HS-27A (cell line): ENCODE results near the gene DOCK2.
"Not testable (repeated sequence)": the region's sequence is repeated elsewhere in the genome, so short reads cannot be mapped to it uniquely, and the experiment has no call there.

Experiments used
- DNase-seq: peaks from one replicate; pipeline ENCODE4 v3.0.0-alpha.2; 2012; ENCODE audit warnings: low read depth, missing footprints

The DOCK2 gene

DNA sequence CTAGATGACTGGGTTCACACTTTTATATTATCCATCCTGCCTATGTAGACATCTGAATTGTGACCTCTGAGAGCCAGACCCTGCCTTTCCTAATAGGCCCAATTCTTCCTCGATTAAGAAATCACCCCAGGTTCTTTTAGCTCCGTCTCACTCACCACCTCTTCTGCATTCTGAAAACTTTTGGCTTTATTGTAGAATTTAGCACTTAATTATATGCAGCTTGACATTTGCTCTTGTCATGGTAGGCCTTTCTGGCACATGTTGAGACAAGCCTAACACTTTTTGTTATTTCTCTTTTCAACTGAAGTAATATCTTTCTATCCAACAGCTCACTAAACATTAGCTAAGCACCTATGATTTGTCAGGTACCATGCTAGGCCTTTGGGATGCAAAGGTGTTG is 180.0 kb downstream of the DOCK2 start:
- no peak for DNase-seq

DNA sequence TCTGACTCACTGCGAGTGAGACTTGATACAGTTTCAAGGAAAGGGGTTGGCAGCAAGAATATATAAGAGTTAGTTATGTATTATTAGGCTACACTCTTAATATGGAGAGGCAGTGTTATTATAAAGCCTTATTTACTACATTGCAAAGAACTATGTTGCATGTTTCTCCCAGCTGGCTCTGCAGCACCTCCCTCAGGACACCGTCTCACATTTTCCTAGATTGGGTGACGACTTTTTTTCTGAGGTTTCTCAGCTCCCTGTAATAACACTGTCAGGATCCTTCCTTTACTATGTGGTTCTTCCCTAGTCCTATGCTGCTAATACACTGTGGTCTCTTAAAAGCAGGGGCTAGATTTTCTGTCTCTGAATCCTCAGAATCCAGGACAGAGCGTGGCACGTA is 189.5 kb downstream of the DOCK2 start:
- DNase-seq, result no peak

DNA sequence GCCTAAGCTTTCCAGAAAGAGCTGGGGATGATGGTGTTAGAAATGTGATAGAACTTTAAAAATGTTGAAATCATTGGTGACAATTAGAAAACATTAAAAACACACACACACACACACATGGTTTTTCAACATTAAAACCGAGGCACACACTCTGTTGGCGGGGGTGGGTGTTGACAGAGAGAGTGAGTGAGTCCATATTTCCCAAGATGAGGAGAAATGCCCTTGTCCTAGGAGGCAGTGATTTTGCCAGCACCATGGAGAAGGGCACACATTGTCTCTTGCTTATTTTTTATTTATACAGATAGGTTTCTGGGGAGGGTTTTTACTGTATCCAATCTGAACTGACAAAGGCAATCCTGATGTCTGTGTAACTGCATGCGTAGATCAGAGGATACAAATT is 190.7 kb downstream of the DOCK2 start:
- DNase-seq, result no peak

DNA sequence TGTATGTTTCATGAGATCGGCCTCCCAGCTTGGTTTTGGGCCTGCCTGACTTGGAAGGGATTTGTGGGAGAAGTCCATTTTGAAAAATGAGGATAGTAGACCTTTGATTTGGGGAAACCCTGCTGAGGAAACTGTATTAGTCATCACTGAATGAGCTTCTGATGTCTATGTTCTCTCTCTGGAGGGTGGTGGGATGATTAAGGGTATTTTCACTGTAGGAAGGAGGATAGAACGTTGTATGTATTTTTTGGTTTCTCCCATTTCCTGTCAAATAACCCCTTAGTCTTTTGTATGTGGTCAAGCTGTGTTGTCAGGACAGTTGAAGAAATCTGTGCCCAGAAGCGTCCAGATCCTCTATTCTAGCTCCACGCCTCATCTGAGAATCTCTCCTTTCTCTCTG is 191.3 kb downstream of the DOCK2 start:
- no peak for DNase-seq

DNA sequence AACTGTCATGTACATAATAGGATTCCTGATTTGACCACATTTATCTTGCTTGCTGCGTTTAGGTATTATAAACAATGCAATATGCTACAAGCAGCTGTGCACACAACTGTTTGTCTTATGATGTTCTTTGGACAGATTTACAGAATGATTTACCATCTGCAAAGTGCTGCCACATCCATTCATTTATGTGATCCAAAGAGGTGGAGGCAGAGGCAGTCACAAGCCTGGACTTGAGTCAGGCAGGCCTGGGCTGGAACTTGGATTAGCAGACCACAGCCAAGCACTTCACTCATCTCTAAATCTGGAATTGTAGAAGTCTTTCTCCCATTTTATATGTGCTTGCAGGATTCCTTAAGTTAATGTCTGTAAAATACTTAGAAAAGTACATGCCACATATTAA is 194.3 kb downstream of the DOCK2 start:
- DNase-seq, result no peak

DNA sequence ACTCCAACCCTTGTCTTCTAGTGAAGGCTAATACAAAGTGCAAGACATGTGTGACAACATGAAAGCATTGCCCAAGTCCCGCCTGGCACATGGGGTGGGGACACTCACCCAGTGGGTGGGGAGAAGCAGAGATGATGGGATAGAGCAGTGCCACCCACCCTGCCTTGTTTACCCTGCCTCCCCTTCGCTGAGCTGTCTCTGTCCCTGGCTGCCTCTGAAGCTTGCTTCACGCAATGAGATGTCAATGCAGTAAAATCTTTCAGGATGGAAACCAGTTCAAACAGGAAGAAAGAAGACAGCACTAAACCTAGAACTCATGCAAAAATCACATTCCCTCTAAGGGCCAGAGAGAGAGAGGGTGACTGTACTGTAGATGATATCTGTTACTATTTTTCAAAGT is 195.2 kb downstream of the DOCK2 start:
- DNase-seq, result no peak

DNA sequence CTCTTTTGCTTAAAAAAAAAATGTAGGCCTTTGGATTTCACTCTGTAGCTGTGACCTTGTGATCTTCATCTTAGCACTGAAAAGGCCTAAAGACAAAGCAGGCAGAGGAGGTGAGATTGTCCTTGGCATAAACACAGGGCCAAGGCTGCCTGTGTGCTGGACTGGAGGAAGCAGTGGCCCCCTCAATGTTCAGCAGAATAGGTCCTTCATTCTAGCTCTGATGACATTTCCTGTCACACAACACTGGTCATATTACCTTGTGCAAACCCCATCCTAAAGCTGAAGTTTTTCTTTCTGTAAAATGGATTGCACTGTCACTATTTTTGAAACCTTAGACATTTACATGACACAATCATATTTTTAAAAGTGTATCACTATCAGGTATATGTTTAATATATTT is 195.8 kb downstream of the DOCK2 start:
- DNase-seq, result no peak

DNA sequence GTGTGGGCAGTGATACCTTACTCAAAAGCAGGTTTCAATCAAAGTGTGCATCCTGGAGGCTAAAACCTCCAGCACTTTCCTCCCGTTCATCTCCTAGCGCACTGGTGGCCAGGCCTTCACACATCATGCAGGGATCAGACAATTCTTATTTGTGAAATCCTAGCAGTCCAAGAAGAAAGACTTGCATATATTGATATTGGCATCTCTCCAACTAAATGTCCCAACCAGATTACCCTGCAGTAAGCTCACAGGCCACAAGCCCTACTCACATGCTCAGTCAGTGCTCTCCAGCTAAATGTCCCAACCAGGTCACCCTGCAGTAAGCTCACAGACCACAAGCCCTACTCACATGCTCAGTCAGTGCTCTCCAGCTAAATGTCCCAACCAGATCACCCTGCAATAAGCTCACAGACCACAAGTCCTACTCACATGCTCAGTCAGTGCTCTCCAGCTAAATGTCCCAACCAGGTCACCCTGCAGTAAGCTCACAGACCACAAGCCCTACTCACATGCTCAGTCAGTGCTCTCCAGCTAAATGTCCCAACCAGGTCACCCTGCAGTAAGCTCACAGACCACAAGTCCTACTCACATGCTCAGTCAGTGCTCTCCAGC is 196.7 kb downstream of the DOCK2 start:
- DNase-seq, result not testable (repeated sequence)

DNA sequence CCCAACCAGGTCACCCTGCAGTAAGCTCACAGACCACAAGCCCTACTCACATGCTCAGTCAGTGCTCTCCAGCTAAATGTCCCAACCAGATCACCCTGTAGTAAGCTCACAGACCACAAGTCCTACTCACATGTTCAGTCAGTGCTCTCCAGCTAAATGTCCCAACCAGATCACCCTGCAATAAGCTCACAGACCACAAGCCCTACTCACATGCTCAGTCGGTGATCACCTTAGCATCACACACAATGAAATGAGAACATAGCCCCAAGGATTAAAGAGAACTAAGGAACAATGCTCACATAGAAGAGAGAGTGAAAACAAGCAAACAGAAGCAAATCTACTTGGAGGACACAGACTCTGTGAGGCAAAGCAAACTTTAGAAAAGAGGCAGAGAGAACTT is 197.5 kb downstream of the DOCK2 start:
- DNase-seq, result not testable (repeated sequence)

DNA sequence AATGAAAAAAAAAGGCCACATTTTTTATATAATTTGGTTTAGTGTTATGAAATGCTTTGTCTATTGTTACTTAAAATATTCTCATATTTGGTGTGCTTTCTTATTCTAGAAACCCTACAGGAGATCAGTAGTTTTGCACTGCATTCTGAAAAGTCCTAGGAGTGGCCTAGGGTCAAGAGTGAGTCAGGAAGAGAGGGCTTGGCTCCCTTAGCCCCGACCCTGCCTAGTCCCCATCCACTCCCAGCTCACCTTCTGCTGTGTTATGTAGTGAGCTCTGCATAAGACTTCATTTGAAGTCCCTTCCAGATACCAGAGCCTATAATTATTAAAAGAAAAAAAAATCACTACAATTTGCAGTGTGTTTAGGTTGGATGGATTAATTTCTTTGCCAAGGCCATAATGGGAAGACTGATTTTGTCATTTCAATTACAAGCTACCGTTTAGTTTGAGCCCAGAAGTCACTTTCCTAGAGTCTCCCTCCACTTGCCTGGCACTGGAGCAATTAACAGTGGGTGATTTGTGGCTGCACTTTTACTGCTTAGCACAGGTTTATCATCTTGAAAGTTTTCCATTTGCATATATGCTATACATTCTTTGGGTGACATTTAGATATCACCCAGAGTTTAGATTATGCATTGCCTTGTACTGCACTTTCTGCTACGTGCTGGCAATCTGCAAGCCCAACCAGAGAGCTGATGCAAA is 199.9 kb downstream of the DOCK2 start:
- no peak for DNase-seq

DNA sequence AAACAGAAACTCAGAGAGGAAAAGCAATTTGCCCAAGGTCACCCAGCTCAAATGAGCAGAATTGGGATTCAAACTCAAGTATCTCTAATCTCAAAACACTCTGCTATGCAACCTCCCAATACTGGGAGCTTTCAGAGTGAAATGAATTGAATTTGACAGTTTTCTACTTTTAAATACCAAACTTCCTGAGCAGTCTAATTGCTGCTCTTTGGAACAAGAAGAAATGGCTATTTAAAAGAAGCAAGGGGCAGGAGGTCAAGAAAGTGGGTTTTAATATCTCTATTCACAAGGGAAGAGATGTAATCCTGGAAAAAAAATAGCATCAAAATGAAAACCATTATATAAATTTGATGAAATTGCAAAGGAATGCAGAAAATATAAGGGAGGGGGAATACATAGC is 200.6 kb downstream of the DOCK2 start:
- DNase-seq, result no peak

DNA sequence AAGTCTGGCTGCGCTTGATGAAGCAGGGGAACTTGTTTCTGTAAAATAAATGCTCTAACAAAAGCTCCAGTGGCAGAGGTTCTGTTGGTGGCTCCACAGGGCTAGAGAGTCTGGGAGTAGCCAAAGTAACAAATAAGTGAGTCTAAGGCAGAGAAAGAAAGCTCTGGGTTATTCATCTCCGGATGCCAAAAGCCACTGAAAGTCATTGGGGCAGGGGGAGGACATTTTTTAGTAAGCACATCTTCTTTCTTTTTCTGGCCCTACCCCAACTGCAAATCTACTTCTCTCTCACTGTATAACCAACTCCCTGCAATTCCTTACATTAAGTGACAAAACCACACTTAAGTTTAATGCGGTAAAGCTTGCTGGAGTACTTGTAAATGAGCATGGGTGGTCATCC is 201.6 kb downstream of the DOCK2 start:
- no peak for DNase-seq

DNA sequence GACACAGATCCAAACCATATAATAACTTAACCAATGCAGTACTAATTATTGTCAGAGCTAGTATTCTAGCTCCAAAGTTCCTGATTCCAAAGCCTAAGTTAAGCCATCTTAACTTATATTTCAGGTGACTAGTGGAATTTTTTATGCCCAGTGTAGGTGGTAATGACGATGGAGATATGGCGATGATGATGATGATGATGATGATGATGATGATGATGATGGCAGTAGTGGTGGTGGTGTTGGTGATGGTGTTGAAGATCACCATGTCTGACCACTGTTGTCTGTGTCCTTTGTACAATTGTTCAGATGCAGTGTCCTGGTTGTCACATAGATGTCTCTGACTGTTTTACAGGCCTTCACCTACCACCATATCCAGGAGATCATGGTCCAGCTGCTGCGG is 203.3 kb downstream of the DOCK2 start:
- no peak for DNase-seq

DNA sequence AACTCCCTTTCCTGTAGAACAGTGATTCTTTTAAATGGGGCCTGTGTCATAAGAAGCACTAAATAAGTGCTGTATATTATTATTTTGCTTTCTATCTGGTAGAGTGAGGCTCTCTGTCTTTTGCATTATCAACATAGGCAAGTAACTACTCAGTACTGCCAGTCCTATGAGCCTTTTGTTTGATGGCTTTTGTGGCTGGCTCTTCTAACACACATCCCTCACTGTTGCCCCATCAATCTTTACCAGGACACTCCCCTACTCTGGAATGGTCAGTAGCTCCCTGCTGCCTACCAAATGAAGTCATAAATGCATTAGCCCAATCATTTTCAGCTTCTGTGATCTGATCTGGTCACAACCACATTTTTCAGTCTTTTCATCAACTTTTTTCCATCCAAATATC is 205.6 kb downstream of the DOCK2 start:
- no peak for DNase-seq

DNA sequence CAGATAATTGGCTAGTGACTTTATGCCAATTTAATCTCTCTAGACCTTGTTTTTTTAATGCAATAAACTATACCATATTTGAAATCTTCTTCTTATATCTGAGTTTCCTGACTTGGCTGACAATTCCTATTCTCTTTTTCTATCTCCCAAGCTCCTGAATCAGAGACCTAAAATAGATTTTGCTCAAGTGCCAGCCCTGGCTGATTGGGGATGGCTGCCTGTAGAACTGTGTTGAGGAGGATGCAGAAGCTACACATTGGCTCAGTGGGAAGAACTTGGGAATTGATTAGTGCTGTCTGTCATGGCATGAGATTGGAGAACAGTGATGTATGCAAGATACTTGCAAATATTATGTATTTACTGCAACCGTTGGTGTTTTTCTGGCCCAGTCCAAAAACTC is 210.4 kb downstream of the DOCK2 start:
- no peak for DNase-seq

DNA sequence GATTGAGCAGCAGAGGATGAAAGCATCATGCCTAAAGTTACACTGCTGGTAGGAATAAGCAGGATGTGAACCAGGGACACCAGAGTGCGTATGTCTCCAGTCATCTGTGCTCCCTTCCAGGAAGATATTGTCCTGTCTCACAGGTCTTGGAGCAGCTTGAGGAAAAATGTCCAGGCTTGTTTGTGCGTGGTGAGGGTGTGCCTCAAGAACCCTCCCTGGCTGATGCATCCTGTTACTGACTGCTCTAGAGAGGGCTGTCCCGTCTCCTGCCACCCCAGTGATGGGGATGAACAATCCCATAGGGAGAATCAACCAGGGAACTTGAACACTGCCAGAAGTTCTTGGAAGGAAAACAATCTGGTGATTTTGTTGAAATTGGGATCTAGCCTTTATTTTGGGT is 211.2 kb downstream of the DOCK2 start:
- no peak for DNase-seq

DNA sequence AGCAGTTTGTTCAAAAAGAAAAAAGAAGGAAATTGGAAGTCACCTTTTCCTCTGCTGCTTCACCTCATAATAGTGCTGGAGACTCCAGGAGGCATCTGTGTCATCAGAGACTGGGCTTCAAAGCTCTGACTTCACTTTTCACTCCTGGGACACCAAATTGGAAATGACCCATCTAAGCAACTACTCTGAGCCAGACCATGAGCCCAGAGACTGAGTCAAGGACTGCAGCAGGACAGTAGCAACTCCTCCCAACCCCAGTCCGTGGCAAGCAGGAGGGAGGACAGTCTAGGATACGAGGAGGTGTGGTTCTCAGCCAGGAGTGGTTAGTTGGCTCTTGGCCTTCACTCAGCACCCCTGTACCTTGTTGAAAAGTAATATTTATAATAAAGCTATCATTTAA is 211.7 kb downstream of the DOCK2 start:
- no peak for DNase-seq

DNA sequence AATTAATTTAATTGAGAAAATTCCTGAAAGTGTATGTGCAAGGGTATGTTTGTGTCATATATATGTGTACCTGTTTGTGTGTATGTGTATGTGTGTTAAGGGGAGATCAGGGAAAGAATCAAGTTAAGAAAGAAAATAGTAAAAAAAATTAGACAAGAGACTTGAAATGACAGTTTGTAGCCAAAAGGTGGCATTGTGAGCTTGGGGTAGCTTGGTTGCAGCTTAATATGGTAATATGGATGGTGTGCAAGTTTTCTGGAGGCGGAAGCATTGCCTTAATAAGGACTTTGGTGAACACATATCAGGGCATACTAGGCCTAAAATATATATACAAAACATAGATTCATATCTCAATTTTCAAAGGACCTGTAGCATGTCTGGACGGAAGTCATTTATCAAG is 213.3 kb downstream of the DOCK2 start:
- no peak for DNase-seq

DNA sequence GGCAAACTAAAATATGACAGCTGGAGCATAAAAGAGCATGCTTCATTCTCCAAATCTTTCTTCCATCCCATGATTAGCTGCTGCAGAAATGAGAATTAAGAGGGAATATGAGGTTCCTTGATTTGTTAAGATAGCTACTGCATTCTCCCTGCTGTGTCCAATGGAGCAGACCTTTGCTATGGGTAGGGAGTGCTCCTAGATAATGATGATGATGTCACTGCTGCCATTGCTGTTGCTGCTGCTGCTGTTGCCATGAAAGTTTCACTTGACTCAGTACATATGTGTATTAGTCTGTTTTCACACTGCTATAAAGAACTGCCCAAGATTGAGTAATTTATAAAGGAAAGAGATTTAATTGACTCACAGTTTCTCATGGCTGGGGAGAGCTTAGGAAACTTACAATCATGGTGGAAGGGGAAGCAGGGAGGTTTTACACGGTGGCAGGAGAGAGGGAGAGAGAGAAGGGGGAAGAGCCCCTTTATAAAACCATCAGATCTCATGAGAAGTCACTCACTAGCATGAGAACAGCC is 214.3 kb downstream of the DOCK2 start:
- DNase-seq, result no peak

DNA sequence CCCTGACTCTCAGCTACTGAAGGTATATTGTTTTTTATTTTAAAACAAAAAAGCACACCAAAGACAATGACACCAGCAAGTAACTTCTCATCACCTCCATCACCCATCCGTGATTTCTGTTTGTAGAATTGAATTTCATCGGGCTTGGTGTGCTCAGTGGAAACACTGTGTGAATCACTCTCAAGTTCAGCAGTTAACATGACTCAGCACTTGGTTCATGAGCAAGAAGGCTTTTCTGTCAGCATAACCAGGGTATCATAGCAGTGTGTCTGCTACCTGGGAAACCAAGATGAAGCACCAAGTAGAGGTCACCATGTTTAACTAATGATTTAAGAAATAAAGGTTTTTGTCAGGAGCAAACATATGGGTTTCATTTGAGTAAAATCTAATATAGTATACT is 219.5 kb downstream of the DOCK2 start:
- no peak for DNase-seq

DNA sequence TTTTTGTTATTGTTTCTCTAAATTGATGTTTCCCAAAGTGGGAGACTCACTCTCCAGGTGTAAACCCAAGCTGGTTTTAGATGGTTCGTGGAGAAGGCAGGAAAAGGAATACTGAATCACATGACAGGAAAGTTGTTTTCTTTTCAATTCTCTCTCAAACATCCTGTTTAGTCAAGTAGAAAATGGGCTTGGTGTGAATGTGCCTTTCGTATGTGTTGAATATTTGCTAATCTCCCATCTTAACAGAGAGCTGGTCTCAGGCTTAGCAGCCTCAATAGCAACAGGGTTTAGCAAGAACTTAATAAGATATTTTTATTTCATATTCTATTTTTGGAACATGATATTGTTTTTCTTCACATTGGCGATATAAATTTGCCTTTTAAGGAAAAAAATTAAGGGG is 223.5 kb downstream of the DOCK2 start:
- no peak for DNase-seq

DNA sequence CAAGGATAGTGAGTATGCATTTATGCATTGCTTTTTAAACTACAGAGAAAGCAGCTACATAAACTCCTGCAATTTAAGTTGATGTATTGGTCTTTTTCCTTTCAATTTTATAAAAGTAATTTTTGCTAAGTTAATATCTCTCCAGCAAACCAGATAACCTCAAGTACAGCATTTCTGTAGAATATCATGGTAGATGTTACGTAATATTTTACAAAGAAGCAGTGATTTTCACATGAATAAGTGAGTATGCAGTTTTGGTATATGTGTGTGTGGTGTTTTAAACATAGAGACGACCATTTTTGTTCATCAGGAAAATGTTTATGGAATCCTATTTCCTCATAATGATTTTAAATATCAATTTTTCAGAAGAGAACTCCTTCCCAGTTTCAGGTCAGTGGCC is 224.4 kb downstream of the DOCK2 start:
- no peak for DNase-seq

DNA sequence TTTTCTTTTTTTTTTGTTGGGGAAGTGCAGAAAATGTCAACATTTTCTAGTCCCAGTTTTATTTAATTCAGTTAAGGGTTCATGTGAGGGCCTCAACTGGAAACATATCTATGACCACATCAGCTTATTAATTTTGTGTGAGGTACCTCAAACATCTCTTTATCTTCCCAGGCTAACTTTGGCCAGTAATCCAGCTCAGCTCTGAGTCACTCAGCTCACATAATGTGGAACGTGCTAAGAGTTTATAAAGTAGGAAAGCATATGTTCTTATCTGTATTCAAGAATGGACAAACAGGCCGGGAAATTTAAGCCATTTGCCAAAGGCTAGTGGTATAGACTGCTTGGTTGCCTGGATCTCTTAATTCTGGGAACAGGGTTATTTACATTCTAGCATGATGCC is 224.9 kb downstream of the DOCK2 start:
- DNase-seq, result no peak

DNA sequence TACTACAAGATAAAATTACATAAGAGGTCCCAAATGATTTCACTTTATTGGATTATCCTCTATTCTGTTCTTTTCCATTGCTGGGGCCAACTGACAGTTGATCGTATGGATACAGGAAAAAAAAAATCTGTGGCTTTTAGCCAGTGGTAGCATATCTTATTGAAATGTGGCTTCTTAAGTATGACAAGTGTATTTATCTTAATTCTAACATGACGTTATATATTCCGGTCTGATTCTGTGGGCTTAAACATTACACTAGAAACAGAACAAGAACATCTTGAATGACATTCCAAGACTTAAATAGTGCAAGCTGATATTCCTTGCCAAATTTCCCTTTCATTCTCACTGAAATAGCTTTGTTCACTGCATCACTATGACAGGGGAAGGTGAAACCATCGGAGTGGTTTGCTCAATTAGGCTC is 225.3 kb downstream of the DOCK2 start:
- DNase-seq, result no peak
